Measurements from ENCODE around the gene RPS6KA2.

RPS6KA2 gene

GRCh38 chr6:166612471-166612881, 14.6 kb downstream of the RPS6KA2 start:
- no peak for DNase-seq

GRCh38 chr6:166611631-166612030, 15.4 kb downstream of the RPS6KA2 start:
- no peak for DNase-seq

- DNase-seq, result no peak
These were observed 17.0 kb downstream of the RPS6KA2 start for GRCh38 chr6:166610069-166610468.

GRCh38 chr6:166608774-166609173, 18.3 kb downstream of the RPS6KA2 start:
- DNase-seq, result no peak

- DNase-seq, result no peak
These were observed 21.3 kb downstream of the RPS6KA2 start for GRCh38 chr6:166605752-166606151.

- DNase-seq, result no peak
These were observed 22.1 kb downstream of the RPS6KA2 start for GRCh38 chr6:166604911-166605310.

GRCh38 chr6:166604328-166604727, 22.7 kb downstream of the RPS6KA2 start:
- DNase-seq, result no peak

GRCh38 chr6:166603043-166603690, 23.9 kb downstream of the RPS6KA2 start:
- no peak for DNase-seq

GRCh38 chr6:166601956-166602355, 25.1 kb downstream of the RPS6KA2 start:
- DNase-seq, result no peak

GRCh38 chr6:166600931-166601330, 26.1 kb downstream of the RPS6KA2 start:
- DNase-seq, result no peak

GRCh38 chr6:166599205-166599604, 27.8 kb downstream of the RPS6KA2 start:
- no peak for DNase-seq

GRCh38 chr6:166598441-166599138, 28.5 kb downstream of the RPS6KA2 start:
- DNase-seq, result no peak

GRCh38 chr6:166597711-166598440, 29.2 kb downstream of the RPS6KA2 start:
- DNase-seq, result no peak

- DNase-seq, result no peak
These were observed 30.1 kb downstream of the RPS6KA2 start for GRCh38 chr6:166596776-166597507.

- DNase-seq, result no peak
These were observed 31.1 kb downstream of the RPS6KA2 start for GRCh38 chr6:166595949-166596348.

- DNase-seq, result no peak
These were observed 31.8 kb downstream of the RPS6KA2 start for GRCh38 chr6:166595061-166595780.

- no peak for DNase-seq
These were observed 34.2 kb downstream of the RPS6KA2 start for GRCh38 chr6:166592821-166593220.

- DNase-seq, result no peak
These were observed 35.0 kb downstream of the RPS6KA2 start for GRCh38 chr6:166591961-166592520.

GRCh38 chr6:166591026-166591425, 36.0 kb downstream of the RPS6KA2 start:
- no peak for DNase-seq

GRCh38 chr6:166589786-166590574, 37.1 kb downstream of the RPS6KA2 start:
- DNase-seq, result no peak

GRCh38 chr6:166589337-166589731, 37.7 kb downstream of the RPS6KA2 start:
- DNase-seq, result no peak
